SU-DHL-6 (cell line): ENCODE measurements around the gene OPN1SW.

Experiments used
- CTCF ChIP-seq: fragments of 200-600 bp; sonication (generic); IDR thresholded peaks from one replicate; pipeline ENCODE4 v1.5.1; 2017; ENCODE audit warnings: antibody characterized with exemption, mild to moderate bottlenecking, low read length, moderate library complexity; ENCODE audit not compliant: insufficient read depth, poor library complexity, severe bottlenecking
- EZH2phosphoT487 ChIP-seq: fragments of 200-600 bp; sonication (generic), shearing (Covaris generic); conservative IDR thresholded peaks from 2 replicates; pipeline ENCODE4 v1.6.1; 2018; ENCODE audit warnings: mild to moderate bottlenecking, antibody characterized with exemption, low read length, moderate library complexity, mixed read lengths

- no peak for TF ChIP-seq CTCF
- TF ChIP-seq EZH2phosphoT487 = no peak
These were observed 5.5 kb upstream of the OPN1SW start for GRCh38 chr7:128781126-128781525.
